PC-3 (cell line): ENCODE results near the gene RAN.

Experiments
- CTCF ChIP-seq: fragments of 300-600 bp; sonication (generic); conservative IDR thresholded peaks from 2 replicates; pipeline ENCODE4 v1.5.1; 2017; ENCODE audit warnings: antibody characterized with exemption, low read depth, mild to moderate bottlenecking, low read length
- EZH2phosphoT487 ChIP-seq: fragments of 300-600 bp; sonication (generic); IDR thresholded peaks from 2 replicates; pipeline ENCODE4 v1.6.1; 2018; ENCODE audit warnings: mild to moderate bottlenecking, antibody characterized with exemption, low read length, borderline replicate concordance

- TF ChIP-seq CTCF (no peak), EZH2phosphoT487 (no peak)
These were observed 39.2 kb upstream of the RAN start for GRCh38 chr12:130832561-130833209.
